NCI-H2227 treated with DMSO at 0.1 percent for 48 hours (cell line): ENCODE data around the gene CABLES1.
"Not testable (repeated sequence)": the region's sequence is repeated elsewhere in the genome, so short reads cannot be mapped to it uniquely, and the experiment has no call there.

Experiments
- DNase-seq: peaks from one replicate; lab custom pipeline; 2025; lab: John Stamatoyannopoulos, UW

CABLES1 gene

DNA sequence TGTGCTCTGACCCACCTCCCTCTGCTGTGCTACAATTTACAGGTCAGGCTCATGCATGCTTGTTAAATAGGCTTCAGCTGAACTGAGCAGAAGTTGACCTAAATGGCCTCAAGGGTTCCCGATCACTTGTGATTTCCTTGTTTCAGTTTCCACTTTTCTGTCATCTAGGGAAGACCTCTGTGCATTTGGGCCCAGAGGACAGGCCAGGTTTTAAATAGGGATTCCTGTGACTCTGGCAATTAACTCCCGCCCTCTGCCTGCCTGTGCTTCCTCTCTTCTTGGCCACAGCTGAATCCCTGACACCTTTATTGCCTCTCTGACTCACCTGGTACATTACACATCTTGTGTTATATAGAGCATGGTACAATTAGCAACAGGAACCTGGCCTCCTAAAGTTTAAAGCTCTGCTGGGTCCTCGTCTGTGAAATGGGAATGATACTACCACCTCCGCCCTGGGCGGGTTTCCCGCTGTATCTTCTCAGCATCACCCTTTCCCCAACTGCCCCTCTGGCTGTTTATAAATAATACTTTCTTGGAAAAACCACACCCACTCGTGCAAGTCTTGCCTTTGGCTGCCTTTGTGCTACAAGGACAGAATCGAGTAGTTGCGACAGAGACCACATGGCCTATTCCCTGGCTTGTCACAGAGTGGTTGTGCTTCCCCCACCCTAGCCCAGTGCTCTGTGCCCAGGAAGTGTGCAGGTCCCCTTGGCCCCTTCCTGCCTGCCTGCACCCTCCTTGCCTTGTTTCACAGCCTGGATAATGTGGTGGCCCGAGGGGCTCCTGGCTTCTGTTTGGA is 7.9 kb downstream of the CABLES1 start:
- DNase-seq: no peak

DNA sequence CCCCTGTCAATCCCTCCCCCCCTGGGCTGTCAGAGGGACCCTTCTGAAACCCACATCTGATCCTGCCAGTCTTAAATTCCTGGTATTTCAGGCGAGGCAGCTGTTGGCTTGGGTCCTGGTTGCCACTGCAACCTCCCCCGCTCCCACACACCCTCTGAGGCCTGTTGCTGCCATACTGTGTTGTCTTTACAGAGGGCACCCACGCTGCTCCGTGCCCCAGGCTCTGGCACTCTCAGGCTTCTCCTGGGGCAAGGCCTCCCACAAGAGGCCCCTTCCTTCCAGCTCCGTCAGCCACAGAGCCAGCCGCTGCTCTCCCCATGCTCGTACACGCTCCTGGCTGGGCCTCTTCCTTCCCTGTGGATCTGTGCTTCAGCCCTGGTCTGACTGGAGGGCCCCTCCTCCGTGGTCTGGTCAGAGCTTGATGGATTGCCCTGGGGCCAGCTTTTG is 8.6 kb downstream of the CABLES1 start:
- no peak for DNase-seq

DNA sequence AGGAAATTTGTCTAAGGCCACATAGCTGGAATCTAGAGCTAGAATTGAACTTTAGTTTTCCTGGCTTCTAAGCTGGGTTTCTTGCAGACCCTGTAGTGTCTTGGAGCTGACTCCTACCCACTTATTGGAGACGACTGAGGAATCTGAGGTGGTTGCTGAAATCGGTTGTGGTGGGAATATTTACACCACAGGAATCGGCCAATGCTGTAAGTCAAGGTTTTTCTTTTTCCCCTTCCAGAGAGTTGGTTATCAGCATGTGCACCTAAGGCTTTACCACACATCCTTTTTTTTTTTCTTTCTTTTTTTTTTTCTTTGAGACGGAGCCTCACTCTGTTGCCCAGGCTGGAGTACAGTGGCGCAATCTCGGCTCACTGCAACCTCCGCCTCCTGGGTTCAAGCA is 9.4 kb downstream of the CABLES1 start:
- no peak for DNase-seq

DNA sequence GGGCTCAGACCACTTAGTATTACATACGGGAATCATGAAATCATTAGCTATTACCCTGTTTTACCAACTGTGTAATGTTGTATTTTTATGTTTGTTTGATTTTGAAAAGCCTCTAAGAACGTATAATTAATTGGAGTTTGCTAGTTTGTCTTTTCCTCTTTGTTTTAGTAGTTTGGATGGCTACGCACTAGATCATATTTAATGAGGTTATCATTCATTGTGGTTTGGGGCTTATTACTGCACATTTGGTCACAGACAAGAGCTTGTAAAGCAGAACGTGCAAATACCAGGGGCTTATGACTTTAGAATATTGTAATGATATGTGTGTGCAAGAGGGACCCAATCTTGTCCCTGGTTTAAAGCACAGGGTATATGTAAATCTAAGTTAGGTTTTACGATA is 10.3 kb downstream of the CABLES1 start:
- DNase-seq: no peak

DNA sequence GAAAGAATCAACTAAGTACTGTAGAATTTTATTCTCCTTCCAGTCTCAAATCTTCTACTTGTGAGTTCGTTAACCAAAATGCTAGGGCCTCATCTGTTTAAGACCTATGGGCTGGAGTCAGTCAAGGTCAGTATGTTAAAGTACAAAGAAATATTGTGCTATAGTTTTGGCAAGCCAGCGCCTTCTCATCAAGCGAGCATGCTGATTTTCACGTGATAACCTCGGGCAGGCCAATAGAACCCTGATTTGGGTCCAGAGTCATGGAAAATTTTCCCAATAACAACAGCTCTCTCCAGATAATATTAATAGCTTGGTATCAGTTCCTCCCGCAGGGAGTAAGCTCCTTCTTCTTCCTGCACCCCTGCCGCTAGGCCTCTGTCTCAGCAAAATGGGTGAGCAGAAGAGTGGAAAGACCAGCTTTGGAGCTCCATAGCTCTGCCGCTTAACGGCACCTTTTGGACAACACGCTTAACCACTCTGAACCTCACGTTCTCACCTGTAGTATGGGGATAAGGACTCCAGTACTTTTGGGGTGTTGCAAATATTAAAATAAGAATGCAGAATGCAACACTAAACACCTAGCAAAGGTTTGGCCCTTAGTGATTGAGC is 11.7 kb downstream of the CABLES1 start:
- DNase-seq: no peak

DNA sequence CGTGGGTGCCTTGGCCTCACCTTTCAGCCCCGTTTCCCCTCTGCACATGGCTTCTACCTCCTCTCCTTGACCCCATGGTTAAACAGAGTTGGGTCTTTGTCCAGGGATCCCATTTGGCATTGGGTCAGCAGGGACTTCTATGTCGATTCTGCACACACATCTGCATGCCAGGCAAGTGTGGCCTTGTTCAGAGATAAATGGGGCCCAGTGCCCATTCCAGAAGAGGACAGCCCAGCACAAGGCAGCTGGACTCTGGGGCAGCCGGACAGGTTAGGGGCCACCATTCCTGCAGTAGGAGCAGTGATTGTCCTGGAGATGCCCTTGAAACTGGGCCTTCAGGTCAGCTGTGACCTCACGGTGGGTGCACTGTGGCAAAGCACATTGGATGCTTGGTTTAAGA is 13.1 kb downstream of the CABLES1 start:
- DNase-seq: no peak

DNA sequence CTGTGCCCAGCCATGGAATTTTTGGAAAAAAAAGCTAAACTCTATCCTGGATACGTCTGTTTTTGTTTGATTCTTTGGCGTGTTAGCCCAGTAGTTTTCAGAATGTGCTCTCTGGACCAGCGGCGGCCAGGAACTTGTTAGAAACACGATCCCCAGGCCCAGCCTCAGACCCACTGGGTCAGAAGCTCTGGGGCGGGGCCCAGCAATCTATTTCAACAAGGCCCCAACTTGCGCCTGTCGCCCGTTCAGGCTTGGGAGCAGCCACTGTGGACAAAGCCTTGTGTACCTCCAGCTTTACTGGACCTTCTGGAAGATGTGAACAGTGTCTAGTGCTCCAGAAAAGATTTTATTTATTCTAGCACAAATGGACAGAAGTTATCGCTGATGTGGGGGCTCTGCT is 14.3 kb downstream of the CABLES1 start:
- DNase-seq: no peak

DNA sequence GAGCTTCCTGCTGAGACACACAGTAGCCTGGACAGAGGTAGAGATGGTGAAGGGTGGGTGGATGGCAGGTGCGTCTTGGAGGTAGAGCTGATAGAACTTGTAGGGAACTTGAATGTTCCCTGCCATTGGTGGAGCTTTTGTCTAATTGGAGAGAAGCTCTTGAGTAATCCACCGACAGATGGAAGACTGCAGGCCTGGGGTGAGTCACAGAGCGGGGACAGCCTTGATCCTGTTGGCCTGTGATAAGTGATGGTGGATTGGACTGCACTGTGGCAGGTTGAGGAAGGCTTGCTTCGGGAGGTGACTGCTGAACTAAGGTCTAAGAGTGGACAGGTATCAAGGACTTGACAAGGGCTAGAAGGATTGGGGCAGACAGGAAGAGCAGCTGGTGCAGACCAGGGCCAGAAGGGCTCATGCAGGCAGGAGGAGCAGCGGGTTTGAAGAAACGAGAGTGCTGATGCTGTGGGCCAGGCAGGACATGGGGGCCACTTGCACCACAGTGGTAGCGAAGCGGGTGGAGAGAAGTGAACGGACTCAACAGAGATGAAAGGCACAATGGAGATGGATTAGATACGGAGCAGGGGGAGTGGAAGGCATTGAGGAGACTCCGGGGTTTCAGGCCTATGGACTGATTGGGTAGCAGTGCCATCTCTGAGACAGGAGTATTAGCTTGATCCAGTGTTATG is 16.3 kb downstream of the CABLES1 start:
- DNase-seq: no peak

DNA sequence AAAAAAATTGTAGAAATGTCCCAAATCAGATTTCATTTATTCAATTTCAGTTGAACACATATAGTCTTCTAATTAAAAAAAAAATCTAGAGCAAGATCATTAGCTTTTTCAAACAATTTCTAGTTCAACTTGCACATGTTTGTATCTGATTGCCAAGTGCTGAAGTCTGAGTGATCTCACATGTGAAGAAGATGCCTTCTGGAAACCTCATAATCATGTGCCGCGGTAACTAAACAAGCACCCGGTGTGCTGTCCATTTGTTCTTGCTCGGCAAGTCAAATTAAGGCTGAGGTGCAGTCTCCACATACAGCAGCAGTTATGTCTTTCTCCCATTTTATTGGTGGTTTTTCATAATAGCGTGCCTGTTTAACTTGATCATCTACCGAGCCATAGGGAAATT is 18.7 kb downstream of the CABLES1 start:
- DNase-seq: no peak

DNA sequence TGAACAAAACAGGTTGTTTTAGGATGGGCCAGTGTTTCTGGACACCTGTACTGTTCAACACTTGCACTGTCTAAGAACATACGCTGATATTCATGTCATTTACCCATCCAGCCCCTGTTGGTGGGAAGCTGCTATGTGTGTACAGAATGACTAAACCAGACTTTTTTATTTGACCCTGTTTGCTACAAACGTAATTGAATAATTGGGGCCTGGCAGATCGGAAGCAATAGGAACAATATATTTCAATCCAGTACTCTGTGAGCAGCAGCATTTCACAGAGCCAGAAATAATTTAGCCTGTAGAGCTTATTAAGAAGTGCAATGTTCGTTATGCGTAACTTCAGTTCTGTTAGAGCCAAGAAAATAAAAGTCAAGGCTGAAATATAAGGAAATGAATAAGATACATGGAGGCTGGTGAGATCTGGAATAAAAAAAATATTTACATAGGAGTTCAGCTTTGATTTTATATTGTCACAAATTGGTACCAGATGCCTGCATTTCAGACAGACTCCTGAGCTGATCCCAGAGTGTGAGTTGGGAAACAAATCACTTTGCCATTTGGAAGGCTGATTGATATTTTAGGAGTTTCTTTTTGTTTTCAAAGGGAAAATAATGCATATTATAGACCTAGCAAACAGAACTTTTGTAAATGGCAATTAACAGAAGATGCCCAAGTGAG is 19.7 kb downstream of the CABLES1 start:
- no peak for DNase-seq

DNA sequence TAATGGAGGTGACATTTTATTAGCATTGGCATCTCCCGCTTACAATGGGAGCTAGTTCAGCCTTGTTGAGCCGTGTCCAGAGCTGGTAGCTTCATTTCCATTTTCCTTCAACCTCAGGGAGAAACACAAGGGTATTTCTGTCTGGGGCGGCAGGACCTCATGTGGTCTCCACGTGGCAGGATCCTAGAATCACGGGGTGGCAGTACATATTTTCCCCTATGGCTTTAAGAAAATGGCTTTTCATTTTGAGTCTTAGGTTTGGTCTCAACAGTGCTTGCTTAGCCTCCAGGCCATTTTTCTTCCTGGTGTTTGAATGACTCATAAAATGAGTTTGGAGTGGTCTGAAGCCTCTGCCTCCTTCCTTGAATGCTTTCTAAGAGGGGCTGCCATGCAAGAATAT is 20.3 kb downstream of the CABLES1 start:
- no peak for DNase-seq

DNA sequence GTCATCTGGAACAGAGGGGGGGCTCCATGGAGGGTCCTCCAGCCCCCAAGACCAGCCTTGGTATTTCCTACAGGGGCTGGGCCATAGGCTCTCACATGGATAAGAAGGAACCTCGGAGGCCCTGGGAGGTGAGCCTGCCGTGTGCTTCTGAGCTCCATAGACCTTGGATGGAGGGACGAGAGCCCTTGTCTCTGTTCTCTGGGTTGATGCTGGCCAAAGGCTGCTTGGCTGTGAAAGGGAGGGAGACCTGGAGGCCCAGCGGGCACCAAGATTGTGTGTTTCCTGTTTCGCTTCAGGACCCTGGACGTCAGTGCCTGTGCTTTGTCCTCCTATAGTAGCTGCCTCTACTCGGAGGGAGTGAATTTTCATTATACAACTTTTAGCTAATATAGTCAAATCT is 20.8 kb downstream of the CABLES1 start:
- DNase-seq: no peak

DNA sequence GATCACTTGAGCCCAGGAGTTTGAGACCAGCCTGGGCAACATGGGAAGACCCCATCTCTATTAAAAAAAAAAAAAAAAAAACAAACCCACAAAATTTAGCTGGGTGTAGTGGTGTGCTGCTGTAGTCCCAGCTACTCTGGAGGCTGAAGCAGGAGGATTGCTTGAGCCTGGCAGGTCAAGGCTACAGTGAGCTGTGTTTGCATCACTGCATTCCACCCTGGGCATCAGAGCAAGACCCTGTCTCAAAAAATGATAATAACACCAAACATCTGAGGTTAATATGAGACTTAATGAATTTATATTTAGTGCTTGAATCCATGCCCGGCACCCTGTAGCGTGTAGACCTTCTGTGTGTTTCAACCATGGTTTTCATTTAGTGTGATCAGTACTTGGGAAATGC is 22.8 kb downstream of the CABLES1 start:
- DNase-seq: no peak

DNA sequence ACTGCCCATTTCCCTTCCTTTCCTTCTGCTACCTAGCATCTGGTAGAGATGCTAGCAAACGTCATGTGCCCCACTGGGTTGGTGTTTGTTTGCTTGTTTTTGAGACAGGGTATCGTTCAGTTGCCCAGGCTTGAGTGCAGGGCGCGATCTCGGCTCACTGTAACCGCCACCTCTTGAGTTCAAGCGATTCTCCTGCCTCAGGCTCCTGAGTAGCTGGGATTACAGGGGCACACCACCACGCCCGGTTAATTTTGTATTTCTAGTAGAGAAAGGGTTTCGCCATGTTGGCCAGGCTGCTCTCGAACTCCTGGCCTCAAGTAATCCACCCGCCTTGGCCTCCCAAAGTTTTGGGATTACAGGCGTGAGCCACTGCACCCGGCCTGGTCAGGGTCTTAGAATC is 23.6 kb downstream of the CABLES1 start:
- not testable (repeated sequence) for DNase-seq

DNA sequence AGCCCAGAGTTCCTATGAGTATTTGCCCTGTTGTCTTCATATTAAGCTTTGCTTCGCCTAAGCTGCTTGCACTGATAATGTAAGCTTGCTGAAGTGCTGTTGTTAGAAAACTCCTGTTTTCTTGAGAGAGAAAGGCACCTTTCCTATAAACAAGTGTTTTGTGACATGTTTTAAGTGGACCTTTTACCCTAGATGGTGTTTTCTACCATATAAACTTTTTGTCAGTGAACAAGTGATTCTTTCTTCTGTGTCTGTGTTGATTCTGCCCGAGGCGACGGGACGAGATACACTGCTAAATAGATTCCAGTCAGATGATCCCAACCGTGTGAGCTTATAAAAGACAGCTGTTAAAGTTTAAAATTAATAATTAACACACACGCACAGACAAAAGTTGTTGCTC is 24.1 kb downstream of the CABLES1 start:
- DNase-seq: no peak

DNA sequence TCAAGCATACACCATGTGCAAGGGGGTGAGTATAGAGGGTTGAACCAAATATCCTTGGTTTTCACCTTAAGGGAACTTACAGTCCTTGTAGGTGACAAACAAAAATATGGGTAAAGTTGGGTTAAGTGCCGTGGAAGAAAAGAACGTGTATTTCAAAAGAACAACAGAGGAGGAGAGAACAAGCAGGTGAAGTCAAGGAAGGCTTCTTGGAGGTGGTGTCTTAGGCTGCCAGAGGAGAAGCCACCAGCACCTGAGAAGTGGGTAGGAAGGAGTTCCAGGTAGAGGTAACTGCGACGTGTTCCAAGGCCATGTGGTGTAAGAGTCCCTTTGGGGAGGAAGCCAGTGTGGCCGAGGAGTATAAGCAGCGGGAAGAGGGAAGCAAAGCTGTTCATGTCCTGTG is 27.2 kb downstream of the CABLES1 start:
- no peak for DNase-seq

DNA sequence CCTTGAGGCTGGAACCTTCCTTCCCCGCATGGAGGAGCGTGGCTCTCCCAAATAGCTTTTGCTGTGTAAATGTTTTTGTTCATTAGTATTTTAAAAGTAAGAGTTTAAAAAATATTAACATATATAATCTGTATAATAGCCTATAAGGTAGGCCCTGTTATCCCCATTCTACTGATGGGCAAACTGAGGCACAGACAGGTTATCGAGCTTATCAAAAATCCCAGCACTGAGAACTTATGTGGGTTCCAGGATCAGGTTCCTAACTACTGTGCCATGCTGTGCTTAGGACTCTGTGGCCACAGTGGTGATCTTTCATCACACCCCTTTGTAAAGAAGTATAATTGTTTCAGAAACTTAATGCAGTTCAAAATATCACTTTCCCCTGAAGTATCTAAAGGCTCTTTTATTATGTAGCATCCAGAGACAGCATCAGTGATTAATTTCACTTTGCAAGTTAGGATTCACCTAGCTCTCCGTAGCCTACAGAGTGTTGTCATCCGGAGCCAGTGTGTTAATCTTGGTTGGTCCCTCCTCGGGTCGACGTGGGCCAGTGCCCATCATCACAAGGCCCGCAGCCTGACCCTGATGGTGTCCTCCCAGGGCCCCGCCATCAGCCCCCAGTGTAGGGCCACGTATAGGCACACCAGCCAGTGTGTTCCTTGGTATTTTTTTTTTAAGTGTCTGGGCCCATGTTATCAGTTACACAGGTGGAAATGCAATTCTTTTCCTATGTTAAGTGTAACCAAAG is 28.7 kb downstream of the CABLES1 start:
- no peak for DNase-seq

DNA sequence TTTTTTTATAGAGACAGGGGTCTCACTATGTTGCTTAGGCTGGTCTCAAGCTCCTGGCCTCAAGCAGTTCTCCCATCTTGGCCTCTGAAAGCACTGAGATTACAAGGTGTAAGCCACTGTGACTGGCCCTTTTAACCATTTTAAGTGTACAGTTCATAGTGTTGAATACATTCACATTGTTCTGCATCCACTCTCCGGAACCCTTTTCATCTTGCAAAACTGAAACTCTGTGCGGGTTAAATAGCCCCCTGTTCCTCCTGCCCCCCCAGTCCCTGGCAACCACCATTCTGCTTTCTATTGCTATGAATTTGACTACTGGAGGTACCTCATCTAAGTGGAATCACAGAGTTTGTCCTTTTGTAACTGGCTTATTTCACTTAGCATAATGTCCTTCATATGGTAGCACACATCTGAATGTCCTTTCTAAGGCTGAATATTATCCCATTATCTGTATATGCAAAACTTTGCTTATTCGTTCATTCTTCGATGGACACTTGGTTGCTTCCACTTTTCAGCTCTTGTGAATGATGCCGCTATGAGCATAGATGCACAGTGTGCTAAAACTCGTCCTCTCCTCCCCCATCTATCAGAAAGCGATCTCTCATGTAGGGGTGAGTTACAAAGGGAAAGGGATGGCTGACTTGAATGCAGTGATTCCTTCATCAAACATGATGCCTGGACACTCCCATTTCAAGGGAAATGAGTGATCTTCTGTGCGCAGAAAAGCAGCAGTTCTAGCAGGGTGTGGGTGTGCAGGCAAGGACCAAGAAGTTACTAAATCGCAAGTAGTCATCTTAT is 30.2 kb downstream of the CABLES1 start:
- DNase-seq: no peak

DNA sequence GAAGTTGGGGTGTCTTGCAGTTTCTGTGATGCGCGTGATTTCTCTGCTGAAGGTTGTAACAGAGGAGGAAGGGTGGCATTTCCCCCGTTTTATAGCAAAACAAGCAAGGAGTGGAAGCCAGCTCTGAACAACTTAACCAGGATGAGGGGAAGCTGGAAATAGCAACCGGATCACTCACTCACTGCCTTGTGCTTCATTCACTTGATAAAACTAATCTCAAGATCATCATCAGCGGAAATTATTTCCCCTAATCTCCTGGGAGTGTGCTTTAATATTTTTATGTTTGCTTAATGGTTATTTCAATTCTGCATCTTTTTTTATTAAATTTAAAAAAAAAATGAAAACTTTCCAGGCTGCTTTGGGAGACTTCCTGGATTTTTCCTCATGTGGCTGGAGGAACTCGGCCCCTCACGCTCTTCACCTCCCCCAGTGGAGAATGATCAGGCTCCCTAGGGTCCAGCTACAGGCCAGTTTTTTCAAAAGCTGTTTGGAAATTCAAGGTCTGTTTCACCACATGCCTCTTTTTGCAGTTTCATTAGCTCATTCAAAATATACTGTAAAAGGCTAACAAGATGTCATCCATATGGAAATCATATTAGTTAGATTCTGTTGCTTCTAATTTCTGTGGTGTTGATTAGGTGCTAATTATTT is 31.7 kb downstream of the CABLES1 start:
- no peak for DNase-seq

DNA sequence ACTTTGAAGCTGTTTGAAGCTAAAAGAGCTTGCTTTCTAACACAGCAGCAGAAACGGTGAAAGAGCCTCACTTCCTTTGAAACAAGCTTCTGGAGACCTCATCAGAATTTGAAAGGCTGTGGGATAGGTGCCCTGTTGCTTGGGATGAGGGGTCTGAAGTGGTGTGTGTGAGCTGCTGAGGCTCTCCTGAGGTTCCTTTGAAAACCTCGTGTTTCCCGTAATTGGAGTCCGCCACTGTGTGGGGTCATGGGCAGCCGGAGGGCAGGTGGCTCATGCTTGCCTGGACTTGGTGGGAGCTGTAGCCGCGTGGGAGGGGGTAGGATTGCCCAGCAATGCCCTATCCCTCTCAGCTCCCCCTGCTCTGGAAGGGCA is 34.4 kb downstream of the CABLES1 start:
- DNase-seq: no peak

DNA sequence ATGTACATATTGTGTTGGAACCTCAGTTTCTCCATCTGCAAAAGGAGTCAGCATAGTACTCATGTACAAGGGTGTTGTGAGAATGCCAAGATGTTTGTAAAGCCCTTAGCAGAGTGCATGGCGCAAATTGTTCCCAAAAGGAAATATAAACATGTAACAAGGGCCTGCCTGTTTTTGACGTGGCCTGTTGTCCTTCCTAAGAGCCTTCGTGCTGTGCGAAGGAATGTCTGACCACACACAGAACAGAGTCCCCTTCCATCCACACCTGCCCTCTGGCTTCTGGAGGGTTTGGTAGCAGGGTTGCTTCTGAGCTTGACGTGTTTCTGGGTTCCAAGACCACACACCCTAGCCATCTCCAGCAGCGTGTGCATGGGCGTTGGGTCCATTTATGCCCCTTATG is 34.9 kb downstream of the CABLES1 start:
- DNase-seq: no peak
